GM23338 (cell line): ENCODE measurements around the gene SREBF2. TPM values are rescaled to one million over a fixed set of nuclear protein-coding genes. Genes with fewer than 3 reads are reported as not detected.

Experiments
- ATAC-seq: fragments of 200-7000 bp; cut with Tn5 transposase; 3 replicates; pipeline ENCODE4 v1.9.1; 2020
- DNase-seq: peaks from one replicate; pipeline ENCODE4 v3.0.0-alpha.2; 2015; ENCODE audit warnings: low spot score
- H2AFZ ChIP-seq: fragments of 200-600 bp; sonication (generic); 2 replicates; pipeline ENCODE4 v1.8.0; 2016; ENCODE audit warnings: antibody characterized with exemption, mild to moderate bottlenecking, moderate library complexity
- H3F3A ChIP-seq: fragments of 200-600 bp; sonication (generic); replicated peaks from 2 replicates; pipeline ENCODE4 v1.8.0; 2017; ENCODE audit warnings: antibody characterized with exemption, mixed run types, low read depth
- H3K27ac ChIP-seq: fragments of 200-600 bp; sonication (generic); 2 replicates; pipeline ENCODE4 v1.6.1; 2016; ENCODE audit warnings: low read depth
- H3K27me3 ChIP-seq: fragments of 200-600 bp; sonication (generic); 2 replicates; pipeline ENCODE4 v1.8.0; 2016; ENCODE audit warnings: mild to moderate bottlenecking, mixed run types, moderate library complexity; ENCODE audit not compliant: insufficient read depth
- H3K36me3 ChIP-seq: fragments of 200-600 bp; sonication (generic); 2 replicates; pipeline ENCODE4 v1.8.0; 2016; ENCODE audit warnings: mild to moderate bottlenecking; ENCODE audit not compliant: insufficient read depth
- H3K4me1 ChIP-seq: fragments of 200-600 bp; sonication (generic); 2 replicates; pipeline ENCODE4 v1.8.0; 2016; ENCODE audit warnings: mild to moderate bottlenecking, moderate library complexity; ENCODE audit not compliant: insufficient read depth
- H3K4me2 ChIP-seq: fragments of 200-600 bp; sonication (generic); 2 replicates; pipeline ENCODE4 v1.7.1; 2017; ENCODE audit warnings: mixed run types
- H3K4me3 ChIP-seq: fragments of 200-600 bp; sonication (generic); 2 replicates; pipeline ENCODE4 v1.6.1; 2016; ENCODE audit warnings: mixed run types
- H3K79me2 ChIP-seq: fragments of 200-600 bp; sonication (generic); replicated peaks from 2 replicates; pipeline ENCODE4 v1.8.0; 2017; ENCODE audit warnings: mild to moderate bottlenecking; ENCODE audit not compliant: insufficient read depth
- H3K9me2 ChIP-seq: fragments of 200-600 bp; sonication (generic); 2 replicates; pipeline ENCODE4 v1.8.0; 2017; ENCODE audit not compliant: insufficient read depth
- H4K20me1 ChIP-seq: fragments of 200-600 bp; sonication (generic); replicated peaks from 2 replicates; pipeline ENCODE4 v1.8.0; 2017; ENCODE audit warnings: mild to moderate bottlenecking; ENCODE audit not compliant: insufficient read depth
- H3K27ac Mint-ChIP-seq: 2 replicates; pipeline ENCODE4 v1.8.0; 2020; ENCODE audit warnings: inconsistent platforms, mild to moderate bottlenecking, moderate library complexity, mixed read lengths
- H3K27me3 Mint-ChIP-seq: 3 replicates; pipeline ENCODE4 v1.8.0; 2022; ENCODE audit warnings: low read depth, mild to moderate bottlenecking, moderate library complexity, mixed read lengths, inconsistent platforms; ENCODE audit not compliant: insufficient read depth, poor library complexity
- H3K36me3 Mint-ChIP-seq: 3 replicates; pipeline ENCODE4 v1.8.0; 2021; ENCODE audit warnings: low read depth, mild to moderate bottlenecking, inconsistent platforms, moderate library complexity, mixed read lengths
- H3K4me1 Mint-ChIP-seq: 3 replicates; pipeline ENCODE4 v1.8.0; 2020; ENCODE audit warnings: mild to moderate bottlenecking, inconsistent platforms, mixed read lengths
- H3K4me3 Mint-ChIP-seq: 3 replicates; pipeline ENCODE4 v1.8.0; 2021; ENCODE audit warnings: moderate library complexity, mild to moderate bottlenecking, inconsistent platforms, mixed read lengths
- H3K9me3 Mint-ChIP-seq: 3 replicates; pipeline ENCODE4 v1.8.0; 2020; ENCODE audit warnings: moderate library complexity, mild to moderate bottlenecking, inconsistent platforms, mixed read lengths
- EZH2 ChIP-seq: fragments of 200-600 bp; sonication (generic); IDR thresholded peaks from one replicate; pipeline ENCODE4 v1.8.0; 2017; ENCODE audit warnings: antibody characterized with exemption, mild to moderate bottlenecking, low read depth; ENCODE audit not compliant: unreplicated experiment
- JUNB ChIP-seq: IDR thresholded peaks from one replicate; pipeline ENCODE4 v1.6.1; 2016; ENCODE audit warnings: antibody characterized with exemption; ENCODE audit not compliant: unreplicated experiment
- STAT1 ChIP-seq: IDR thresholded peaks from one replicate; pipeline ENCODE4 v1.6.1; 2016; ENCODE audit warnings: antibody characterized with exemption; ENCODE audit not compliant: unreplicated experiment
- ZNF114 ChIP-seq: fragments of 250-450 bp; sonication (Bioruptor Pico); IDR thresholded peaks from 2 replicates; pipeline ENCODE4 v1.5.0; 2020; ENCODE audit warnings: mild to moderate bottlenecking, moderate library complexity
- ZNF331 ChIP-seq: fragments of 250-450 bp; sonication (Bioruptor Pico); IDR thresholded peaks from 2 replicates; pipeline ENCODE4 v1.5.0; 2020; ENCODE audit warnings: low read depth, mild to moderate bottlenecking, moderate library complexity
- polyA plus RNA-seq: library from polyadenylated mRNA; unstranded; fragments of >200 nt; fragmentation: Nextera tagmentation; extraction: Ambion mirVana; gene quantifications from 2 replicates; pipeline ENCODE4 v1.2.1, GENCODE V29; 2016
- total RNA-seq: library from RNA; depleted of rRNA; stranded (reverse); fragments of >200 nt; shearing (Covaris generic); gene quantifications from 2 replicates; pipeline ENCODE4 v1.2.3, GENCODE V29; 2014
- TF ChIP-seq, protein P1 (sequence below): fragments of 250-450 bp; sonication (Bioruptor Pico); IDR thresholded peaks from 2 replicates; pipeline ENCODE4 v1.5.0; 2020; ENCODE audit warnings: mild to moderate bottlenecking, moderate library complexity
- TF ChIP-seq, protein P2 (sequence below): IDR thresholded peaks from one replicate; pipeline ENCODE4 v1.6.1; 2018; ENCODE audit warnings: antibody characterized with exemption; ENCODE audit not compliant: unreplicated experiment
- TF ChIP-seq, protein P3 (sequence below): IDR thresholded peaks from 2 replicates; pipeline ENCODE4 v1.6.1; 2016; ENCODE audit warnings: antibody characterized with exemption

SREBF2 gene
- total and polyA plus RNA-seq, 2 experiments from 2014 or later: 48.7 to 163 TPM

DNA sequence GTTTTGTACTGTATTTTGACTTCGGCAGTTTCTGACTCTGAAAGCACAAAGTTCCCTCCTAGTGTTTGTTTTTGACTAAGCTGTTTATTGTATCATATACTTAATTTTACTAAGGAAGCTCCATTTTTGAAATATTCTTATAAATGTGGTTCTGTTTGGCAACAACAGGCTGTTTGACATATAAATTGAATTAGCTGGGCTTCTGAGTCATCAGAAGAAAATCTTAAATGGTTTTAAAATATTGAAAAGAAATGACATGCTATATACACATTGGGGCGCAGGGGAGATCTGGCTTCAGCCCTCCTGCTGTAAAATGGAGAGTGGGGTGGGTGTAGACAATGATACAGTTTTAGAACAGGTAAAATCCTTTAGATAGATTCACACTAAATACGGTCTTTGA is 43.4 kb downstream of the SREBF2 start:
- ATAC-seq (no peak), DNase-seq (no peak)
- Histone ChIP-seq H3K4me3 (no peak overlapping the region), H3K36me3 (peaks cover 76% of the 10 kb centered on the region), H4K20me1 (peaks cover 4% of the 10 kb centered on the region), H3K27me3 (no peaks in the 10 kb centered on the region), H3K27ac (no peak overlapping the region), H3F3A (peaks cover 6% of the 10 kb centered on the region; the same call in 1 of the 2 replicates), H3K9me2 (no peaks in the 10 kb centered on the region), H3K4me2 (no peak overlapping the region), H2AFZ (no peak overlapping the region), H3K4me1 (no peaks in the 10 kb centered on the region), H3K79me2 (no peaks in the 10 kb centered on the region; the same call in 1 of the 2 replicates)
- peaks cover 4% of the 10 kb centered on the region for H3K27me3 Mint-ChIP-seq
- H3K9me3 Mint-ChIP-seq: no peaks in the 10 kb centered on the region
- no peak overlapping the region for H3K4me3 Mint-ChIP-seq
- peaks cover 77% of the 10 kb centered on the region for H3K36me3 Mint-ChIP-seq
- no peak overlapping the region for H3K27ac Mint-ChIP-seq
- H3K4me1 Mint-ChIP-seq: no peaks in the 10 kb centered on the region
- TF ChIP-seq JUNB (no peak), ZNF331 (no peak), ZNF114 (no peak), EZH2 (no peak)
- TF ChIP-seq, protein P1, sequence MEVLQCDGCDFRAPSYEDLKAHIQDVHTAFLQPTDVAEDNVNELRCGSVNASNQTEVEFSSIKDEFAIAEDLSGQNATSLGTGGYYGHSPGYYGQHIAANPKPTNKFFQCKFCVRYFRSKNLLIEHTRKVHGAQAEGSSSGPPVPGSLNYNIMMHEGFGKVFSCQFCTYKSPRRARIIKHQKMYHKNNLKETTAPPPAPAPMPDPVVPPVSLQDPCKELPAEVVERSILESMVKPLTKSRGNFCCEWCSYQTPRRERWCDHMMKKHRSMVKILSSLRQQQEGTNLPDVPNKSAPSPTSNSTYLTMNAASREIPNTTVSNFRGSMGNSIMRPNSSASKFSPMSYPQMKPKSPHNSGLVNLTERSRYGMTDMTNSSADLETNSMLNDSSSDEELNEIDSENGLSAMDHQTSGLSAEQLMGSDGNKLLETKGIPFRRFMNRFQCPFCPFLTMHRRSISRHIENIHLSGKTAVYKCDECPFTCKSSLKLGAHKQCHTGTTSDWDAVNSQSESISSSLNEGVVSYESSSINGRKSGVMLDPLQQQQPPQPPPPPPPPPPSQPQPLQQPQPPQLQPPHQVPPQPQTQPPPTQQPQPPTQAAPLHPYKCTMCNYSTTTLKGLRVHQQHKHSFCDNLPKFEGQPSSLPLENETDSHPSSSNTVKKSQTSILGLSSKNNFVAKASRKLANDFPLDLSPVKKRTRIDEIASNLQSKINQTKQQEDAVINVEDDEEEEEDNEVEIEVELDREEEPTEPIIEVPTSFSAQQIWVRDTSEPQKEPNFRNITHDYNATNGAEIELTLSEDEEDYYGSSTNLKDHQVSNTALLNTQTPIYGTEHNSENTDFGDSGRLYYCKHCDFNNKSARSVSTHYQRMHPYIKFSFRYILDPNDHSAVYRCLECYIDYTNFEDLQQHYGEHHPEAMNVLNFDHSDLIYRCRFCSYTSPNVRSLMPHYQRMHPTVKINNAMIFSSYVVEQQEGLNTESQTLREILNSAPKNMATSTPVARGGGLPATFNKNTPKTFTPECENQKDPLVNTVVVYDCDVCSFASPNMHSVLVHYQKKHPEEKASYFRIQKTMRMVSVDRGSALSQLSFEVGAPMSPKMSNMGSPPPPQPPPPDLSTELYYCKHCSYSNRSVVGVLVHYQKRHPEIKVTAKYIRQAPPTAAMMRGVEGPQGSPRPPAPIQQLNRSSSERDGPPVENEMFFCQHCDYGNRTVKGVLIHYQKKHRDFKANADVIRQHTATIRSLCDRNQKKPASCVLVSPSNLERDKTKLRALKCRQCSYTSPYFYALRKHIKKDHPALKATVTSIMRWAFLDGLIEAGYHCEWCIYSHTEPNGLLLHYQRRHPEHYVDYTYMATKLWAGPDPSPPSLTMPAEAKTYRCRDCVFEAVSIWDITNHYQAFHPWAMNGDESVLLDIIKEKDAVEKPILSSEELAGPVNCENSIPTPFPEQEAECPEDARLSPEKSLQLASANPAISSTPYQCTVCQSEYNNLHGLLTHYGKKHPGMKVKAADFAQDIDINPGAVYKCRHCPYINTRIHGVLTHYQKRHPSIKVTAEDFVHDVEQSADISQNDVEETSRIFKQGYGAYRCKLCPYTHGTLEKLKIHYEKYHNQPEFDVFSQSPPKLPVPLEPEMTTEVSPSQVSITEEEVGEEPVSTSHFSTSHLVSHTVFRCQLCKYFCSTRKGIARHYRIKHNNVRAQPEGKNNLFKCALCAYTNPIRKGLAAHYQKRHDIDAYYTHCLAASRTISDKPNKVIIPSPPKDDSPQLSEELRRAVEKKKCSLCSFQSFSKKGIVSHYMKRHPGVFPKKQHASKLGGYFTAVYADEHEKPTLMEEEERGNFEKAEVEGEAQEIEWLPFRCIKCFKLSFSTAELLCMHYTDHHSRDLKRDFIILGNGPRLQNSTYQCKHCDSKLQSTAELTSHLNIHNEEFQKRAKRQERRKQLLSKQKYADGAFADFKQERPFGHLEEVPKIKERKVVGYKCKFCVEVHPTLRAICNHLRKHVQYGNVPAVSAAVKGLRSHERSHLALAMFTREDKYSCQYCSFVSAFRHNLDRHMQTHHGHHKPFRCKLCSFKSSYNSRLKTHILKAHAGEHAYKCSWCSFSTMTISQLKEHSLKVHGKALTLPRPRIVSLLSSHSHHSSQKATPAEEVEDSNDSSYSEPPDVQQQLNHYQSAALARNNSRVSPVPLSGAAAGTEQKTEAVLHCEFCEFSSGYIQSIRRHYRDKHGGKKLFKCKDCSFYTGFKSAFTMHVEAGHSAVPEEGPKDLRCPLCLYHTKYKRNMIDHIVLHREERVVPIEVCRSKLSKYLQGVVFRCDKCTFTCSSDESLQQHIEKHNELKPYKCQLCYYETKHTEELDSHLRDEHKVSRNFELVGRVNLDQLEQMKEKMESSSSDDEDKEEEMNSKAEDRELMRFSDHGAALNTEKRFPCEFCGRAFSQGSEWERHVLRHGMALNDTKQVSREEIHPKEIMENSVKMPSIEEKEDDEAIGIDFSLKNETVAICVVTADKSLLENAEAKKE: no peak

DNA sequence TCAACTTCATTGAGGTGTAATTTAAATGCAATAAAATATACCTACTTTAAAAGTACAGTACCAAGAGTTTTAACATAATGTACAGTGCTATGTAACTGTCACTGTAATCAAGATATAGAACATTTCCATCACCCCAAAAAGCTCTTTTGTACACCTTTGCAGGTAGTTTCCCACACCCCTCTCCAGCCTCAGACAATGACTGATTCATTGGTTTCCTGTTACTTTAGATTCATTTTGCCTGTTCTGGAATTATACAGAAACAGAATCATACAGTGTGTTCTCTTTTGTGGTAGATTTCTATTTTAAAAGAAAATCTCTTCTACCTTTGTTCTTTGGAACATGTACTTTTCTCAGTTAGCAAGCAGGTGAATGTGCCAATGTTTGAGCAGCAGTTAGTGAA is 43.8 kb downstream of the SREBF2 start:
- no peak overlapping the region for H3K4me3 Mint-ChIP-seq
- peaks cover 4% of the 10 kb centered on the region for H3K27me3 Mint-ChIP-seq
- Histone ChIP-seq H3F3A (peaks cover 3% of the 10 kb centered on the region; the same call in 1 of the 2 replicates), H3K9me2 (no peaks in the 10 kb centered on the region), H3K27ac (no peak overlapping the region), H3K36me3 (peaks cover 76% of the 10 kb centered on the region), H3K4me1 (no peaks in the 10 kb centered on the region), H3K79me2 (no peaks in the 10 kb centered on the region; the same call in 1 of the 2 replicates), H4K20me1 (peaks cover 4% of the 10 kb centered on the region), H3K4me3 (no peak overlapping the region), H3K27me3 (no peaks in the 10 kb centered on the region), H2AFZ (no peak overlapping the region), H3K4me2 (no peak overlapping the region)
- no peak overlapping the region for H3K27ac Mint-ChIP-seq
- peaks cover 79% of the 10 kb centered on the region for H3K36me3 Mint-ChIP-seq
- H3K9me3 Mint-ChIP-seq: no peaks in the 10 kb centered on the region
- DNase-seq (no peak), ATAC-seq (no peak)
- H3K4me1 Mint-ChIP-seq: no peaks in the 10 kb centered on the region
- no peak for TF ChIP-seq JUNB
- TF ChIP-seq, protein P2, sequence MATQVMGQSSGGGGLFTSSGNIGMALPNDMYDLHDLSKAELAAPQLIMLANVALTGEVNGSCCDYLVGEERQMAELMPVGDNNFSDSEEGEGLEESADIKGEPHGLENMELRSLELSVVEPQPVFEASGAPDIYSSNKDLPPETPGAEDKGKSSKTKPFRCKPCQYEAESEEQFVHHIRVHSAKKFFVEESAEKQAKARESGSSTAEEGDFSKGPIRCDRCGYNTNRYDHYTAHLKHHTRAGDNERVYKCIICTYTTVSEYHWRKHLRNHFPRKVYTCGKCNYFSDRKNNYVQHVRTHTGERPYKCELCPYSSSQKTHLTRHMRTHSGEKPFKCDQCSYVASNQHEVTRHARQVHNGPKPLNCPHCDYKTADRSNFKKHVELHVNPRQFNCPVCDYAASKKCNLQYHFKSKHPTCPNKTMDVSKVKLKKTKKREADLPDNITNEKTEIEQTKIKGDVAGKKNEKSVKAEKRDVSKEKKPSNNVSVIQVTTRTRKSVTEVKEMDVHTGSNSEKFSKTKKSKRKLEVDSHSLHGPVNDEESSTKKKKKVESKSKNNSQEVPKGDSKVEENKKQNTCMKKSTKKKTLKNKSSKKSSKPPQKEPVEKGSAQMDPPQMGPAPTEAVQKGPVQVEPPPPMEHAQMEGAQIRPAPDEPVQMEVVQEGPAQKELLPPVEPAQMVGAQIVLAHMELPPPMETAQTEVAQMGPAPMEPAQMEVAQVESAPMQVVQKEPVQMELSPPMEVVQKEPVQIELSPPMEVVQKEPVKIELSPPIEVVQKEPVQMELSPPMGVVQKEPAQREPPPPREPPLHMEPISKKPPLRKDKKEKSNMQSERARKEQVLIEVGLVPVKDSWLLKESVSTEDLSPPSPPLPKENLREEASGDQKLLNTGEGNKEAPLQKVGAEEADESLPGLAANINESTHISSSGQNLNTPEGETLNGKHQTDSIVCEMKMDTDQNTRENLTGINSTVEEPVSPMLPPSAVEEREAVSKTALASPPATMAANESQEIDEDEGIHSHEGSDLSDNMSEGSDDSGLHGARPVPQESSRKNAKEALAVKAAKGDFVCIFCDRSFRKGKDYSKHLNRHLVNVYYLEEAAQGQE: no peak
- TF ChIP-seq, protein P3, sequence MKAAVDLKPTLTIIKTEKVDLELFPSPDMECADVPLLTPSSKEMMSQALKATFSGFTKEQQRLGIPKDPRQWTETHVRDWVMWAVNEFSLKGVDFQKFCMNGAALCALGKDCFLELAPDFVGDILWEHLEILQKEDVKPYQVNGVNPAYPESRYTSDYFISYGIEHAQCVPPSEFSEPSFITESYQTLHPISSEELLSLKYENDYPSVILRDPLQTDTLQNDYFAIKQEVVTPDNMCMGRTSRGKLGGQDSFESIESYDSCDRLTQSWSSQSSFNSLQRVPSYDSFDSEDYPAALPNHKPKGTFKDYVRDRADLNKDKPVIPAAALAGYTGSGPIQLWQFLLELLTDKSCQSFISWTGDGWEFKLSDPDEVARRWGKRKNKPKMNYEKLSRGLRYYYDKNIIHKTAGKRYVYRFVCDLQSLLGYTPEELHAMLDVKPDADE: no peak
- TF ChIP-seq ZNF114: no peak
- no peak for TF ChIP-seq STAT1
- TF ChIP-seq EZH2: no peak
